HG03108 (cell line): ENCODE results near the gene SERPINA1.

Source experiments
- ATAC-seq: cut with Tn5 transposase; IDR thresholded peaks from one replicate; pipeline ENCODE4 v1.9.1; 2021; ENCODE audit warnings: moderate library complexity; ENCODE audit not compliant: unreplicated experiment

The SERPINA1 gene

DNA sequence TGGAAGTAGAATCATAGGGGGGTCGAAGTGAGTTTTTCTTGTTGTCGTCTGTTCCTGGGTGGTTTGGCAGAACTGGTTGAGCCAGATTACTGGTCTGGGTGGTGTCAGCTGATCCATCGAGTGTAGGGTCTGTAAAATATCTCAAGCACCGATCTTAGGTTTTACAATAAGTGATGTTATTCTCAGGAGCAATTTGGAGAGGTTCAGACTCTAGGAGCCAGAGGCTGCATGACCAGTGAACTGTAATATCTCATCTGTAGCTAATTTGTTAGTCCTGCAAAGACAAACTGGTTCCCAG lies 9.7 kb upstream of the SERPINA1 start:
- no peak for ATAC-seq

DNA sequence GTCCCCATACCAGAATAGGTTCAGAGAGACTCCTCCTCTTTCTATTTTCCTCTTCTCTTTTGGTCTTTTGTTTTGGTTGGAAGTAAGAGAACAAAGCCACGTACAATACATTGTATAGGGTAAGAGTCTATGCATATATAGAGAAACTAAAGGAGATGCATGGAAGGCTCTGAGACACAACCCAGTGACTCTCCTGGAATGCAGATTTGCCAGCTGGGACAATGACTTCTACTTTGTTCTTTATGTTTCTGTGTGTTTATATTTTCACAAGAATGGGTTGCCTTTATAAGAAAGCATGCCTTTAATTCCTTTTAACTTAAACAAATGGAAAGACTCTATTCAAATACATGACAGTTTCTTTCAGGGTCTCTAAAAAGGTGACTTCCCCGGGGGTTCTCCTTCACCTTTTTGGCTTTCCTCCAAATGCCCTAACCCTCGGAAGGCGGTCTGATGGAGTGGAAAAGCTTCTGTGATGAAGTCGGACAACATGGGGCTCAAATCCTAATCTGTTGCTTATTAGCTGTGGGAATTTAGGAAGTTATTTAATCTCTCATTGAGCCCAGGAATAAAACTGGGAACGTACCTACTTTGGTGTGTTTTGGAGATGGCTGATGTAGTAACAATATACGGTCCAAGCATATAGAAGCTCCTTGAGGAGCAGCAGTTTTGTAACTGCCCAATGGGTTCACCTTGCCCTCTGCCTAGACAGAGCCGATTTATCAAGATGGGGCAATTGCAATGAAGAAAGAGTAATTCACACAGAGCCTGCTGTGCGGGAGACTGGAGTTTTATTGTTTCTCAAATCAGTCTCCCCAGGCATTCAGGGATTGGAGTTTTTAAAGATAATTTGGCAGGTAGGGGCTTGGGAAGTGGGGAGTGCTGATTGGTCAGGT lies 9.1 kb upstream of the SERPINA1 start:
- no peak for ATAC-seq

DNA sequence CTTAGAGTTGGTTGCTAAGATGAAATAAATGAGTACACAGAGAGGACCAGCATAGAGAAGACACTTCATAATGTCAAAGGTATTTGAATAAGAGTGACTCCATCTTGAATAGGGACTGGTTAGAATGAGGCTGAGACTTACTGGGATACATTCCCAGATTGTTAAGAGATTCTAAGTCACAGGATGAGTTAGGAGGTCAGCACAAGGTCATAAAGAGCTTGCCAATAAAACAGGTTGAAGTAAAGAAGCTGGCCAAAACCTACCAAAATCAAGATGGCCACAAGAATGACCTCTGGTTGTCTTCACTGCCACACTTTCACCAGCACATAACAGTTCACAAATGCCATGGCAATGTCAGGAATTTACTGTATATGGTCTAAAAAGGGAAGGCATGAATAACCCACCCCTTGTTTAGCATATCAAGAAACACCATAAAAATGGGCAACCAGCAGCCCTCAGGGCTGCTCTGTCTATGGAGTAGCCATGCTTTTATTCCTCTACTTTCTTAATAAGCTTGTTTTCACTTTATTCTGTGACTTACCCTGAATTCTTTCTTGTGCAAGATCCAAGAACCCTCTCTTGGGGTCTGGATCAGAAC lies 8.3 kb upstream of the SERPINA1 start:
- ATAC-seq = no peak

DNA sequence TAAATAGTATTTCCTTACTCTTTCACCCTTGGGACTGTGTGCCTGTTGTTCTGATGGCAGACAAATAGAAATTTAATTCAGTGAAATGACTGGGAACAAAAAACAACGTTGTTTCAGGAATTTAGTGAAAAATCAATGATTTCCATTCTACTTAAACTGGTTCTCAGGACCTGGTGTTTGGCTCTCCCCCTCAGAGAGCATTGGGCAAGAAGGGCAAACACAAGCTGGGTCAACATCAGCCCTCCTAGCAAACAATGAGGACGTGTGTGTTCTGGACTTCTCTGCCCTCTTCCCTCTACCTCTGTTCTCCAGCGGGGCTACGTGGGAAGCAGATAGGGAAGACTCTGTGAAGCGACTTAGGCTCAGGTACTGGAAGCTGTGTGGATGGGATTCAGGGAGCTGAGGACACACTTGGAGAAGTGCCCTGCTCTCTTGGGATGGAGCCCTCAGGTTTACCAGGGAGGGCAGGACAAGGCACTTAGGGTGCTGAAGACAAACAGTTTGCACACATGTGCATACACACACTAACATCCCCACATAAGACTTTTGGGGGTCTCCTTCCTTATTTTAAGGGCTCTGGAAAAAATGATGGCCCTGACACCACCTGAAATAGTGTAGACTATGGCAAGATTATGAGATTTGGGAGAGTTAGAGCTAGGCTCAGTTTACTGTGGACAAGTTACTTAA lies 7.6 kb upstream of the SERPINA1 start:
- no peak for ATAC-seq

DNA sequence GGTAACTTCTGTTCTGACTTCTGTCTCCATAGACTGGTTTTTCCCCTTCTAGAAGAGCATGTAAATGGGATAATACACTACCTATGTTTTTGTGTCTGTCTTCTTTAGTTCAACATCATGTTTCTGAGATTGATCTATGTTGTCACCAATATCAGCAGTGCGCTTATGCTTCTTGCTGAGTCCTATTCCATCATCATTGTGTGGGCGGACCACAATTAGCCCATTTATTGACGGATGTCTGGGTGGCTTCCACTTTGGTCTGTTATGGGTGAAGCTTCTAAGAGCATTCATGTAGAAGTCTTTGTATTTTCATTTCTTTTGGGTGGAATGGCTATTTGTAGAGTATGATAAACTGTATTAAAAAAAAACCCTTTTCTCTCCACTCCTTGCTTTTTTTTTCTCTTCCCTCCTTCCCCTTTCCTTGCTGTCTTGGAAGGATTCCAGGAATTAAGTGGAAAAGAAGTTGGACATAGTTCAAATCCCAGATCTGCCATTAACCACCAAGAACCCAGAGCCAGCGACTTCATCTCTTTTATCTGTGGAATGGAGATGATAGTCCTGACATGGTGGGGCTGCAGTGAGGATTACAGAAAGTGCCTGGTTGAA lies 7.0 kb upstream of the SERPINA1 start:
- no peak for ATAC-seq

DNA sequence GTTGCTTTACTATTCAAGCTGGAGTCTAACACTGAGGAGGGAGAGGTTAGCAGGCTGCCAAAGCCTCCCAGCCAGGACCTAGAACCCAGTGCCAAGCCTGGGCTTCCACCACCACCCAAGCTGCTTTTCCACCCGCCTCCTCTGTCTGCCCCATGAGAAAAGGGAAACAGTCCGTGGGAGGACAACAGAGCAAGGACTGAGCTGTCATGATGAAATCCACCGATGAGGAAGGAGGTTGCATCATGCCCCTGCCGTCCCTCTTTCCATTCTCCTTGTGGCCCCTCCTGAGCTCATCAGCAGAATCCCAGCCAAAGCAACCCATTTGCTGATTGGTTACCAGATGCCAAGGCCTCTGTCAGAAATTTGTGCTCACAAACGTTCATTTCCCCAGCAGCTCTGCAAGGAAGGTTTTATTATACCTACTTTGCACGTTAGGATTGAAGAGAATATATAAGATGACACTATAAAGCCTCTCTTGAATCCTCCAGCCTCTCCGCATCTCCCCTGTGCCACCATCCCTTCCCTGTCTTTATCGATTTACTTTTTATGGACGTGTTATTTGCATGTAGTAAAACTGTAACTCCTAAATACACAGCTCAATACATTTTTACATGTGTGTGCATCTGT lies 6.3 kb upstream of the SERPINA1 start:
- no peak for ATAC-seq

DNA sequence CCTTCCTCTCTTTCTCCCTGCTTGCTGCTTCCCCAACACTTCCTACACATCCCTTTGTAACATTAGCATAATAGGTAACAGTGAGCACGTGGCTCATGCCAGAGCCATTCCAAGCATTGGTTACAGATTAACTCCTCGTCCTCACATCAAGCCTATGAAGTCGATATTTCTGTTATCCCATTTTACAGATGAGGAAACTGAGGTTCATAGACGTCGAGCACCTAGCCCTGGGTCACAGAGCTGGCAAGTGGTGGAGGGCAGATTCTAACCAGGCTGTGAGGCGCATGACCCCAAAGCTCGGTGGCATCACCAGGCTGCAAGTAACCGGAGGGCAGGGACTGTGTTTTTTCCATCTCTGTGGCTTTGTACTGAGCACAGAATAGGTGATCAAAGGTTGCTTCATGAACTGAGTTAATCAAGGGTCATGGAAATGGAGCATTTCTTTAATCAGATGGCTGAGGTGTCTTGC lies 5.7 kb upstream of the SERPINA1 start:
- ATAC-seq = no peak

DNA sequence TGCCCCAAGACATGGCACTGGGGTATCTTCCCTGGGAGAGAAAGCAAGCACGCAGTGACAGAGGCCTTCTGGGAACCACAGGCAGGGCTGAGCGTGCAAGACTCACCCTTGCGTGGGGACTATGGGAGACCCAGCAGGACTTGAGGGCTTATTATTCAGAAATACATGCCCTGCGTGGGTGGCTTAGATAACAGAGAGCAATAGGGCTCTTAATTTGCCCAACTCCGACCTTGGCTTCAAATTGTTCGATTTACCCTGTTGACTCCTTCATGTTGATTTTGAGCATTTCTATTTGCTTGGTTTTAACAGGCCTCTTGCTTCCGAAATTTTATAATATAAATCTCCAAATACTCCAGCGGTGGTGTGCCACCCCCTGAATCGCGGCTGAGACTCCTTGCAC lies 5.1 kb upstream of the SERPINA1 start:
- ATAC-seq = no peak

DNA sequence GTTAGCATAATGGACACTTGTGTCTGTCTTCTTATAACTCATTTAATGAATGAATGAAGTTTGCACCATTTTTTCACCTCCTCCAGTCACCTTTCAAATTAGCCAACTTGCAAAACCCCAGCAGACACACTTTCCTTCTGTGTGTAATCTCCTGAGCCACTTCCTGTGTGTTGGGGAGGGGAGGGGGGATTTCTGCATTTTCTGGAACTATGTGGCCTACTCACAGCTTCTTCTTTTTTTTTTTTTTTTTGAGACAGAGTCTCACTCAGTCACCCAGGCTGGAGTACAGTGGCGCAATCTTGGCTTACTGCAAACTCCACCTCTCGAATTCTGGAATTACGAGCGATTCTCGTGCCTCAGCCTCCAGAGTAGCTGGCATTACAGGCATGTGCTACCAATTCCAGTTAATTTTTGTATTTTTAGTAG lies 4.1 kb upstream of the SERPINA1 start:
- no peak for ATAC-seq

DNA sequence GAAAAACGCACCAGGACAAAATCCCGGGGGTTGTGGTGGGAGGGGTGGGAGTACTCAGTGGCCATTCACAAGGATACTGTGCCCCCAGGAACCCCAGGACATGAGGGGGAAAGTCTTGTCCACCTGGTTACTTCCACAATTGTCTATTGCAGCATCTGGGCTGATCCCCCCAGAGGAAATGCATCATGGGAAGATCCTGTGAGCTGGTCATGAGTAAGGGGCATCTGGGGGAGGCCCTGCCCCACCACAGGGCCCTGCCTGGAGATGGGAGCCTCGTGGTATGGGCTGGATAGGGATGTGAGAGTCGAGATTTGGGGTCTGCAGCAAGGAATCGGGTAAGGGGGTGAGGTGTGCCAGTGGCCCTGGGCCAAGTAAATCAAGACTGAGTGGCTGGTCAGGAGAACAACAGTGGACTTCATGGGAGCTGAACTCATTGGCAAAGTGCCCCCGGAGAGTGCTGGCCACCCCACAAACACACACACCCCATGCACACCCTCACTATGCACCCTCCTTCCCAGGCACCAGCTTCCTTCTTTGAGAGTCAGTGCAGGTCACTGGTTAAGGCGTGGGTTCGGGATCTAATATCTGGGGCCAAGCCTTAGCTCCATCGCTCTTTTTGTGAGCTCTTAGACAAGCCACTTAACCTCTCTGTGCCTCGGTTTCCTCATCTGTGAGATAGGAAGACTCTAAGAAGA lies 3.0 kb upstream of the SERPINA1 start:
- ATAC-seq = no peak

DNA sequence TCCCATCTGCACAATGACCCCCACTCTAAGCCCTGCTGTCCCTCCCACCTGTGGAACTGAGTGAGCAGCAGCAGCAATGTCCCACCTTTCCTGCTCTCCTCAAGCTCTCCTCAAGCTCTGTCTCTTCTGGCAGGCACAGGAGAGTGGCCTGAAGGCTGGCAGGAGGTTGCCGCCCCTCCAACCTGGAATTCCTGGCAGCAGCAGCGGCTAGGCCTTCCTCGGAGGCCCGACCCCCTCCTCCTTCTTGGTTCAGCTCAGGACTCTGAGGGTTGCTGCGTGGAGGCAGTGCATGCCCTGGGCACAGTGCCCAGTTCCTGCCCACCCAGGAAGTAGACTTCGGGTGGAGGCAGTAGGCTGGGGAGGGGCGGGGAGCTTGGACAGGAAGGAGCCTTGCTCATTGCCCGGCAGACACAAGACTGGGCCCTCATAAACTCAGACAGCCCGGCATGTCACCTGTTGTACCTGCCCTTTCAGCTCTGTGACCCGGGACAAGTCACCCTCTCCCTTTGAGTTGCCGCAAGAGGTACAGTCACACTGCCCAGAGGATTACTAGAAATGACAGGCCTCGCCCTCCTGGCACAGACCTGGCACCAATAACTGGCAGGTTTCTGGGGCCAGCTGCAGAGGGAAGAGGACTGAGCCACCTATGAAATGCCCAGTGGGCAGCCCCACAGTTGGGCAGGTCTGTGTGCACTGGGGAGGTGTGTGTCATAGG lies 2.1 kb upstream of the SERPINA1 start:
- ATAC-seq = no peak

DNA sequence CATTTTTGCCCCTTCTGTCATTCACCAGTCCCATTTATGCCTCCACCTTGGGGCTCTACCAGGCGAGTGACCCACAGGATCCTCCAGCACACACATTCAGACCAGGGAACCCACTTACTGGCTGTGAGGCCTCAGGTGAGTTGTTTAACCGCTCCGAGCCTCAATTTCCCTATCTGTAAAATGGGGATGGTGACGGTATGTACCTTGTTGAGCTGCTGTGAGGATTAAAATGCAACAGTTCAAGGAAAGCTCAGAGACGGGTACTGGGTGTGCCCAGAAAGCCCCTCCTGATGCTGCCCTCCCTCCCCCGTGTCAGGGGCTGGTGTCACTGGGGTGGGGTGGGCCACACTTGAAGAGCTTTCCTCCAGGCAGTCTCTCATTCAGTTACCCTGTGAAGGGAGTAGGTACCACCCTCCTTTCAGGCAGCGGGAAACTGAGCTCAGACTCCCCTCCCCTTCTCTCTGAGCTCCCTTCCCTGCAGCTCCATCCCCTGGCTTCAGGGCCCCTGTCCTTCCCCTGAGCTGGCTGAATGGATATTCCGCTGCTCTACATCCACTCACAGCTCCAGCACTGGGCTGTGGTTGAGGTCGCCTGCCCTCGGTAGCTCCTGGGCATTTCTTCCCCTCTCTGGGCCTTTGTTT lies 1.4 kb upstream of the SERPINA1 start:
- no peak for ATAC-seq

DNA sequence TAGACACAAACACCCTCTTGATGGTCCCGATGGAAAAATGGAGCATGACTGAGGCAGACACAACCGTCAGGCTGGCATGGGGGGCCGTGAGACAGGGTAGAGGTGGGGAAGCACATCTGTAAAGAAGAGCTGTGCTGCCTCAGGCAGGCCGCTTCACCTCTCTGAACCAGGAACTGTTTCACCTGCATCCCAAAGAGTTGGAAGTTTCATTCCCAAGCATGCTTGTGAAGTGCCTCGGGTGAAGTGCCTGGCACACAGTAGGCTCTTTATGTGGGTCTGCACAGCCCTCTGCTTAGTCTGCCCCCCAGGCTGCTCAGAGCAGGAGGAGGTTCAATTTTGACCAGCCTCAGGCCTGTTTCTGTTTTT lies 685 bp upstream of the SERPINA1 start:
- ATAC-seq = no peak

DNA sequence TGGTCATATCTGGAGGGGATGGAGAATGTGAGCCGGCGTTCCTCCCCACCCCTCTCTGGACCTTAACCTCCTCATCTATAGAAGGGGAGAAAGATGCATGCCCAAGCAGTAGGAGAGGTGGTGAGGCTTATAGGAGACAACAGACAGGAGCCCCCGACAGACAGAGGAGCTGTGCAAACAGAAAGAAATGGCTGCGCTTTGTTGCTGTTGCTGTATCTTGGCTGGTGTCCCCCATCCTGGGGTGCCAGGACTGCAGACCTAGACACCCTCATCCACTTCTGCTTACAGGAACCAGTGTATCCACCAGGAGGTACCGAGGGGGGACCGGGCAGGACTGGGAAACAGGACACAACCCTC lies 397 bp downstream of the SERPINA1 start:
- ATAC-seq = no peak

DNA sequence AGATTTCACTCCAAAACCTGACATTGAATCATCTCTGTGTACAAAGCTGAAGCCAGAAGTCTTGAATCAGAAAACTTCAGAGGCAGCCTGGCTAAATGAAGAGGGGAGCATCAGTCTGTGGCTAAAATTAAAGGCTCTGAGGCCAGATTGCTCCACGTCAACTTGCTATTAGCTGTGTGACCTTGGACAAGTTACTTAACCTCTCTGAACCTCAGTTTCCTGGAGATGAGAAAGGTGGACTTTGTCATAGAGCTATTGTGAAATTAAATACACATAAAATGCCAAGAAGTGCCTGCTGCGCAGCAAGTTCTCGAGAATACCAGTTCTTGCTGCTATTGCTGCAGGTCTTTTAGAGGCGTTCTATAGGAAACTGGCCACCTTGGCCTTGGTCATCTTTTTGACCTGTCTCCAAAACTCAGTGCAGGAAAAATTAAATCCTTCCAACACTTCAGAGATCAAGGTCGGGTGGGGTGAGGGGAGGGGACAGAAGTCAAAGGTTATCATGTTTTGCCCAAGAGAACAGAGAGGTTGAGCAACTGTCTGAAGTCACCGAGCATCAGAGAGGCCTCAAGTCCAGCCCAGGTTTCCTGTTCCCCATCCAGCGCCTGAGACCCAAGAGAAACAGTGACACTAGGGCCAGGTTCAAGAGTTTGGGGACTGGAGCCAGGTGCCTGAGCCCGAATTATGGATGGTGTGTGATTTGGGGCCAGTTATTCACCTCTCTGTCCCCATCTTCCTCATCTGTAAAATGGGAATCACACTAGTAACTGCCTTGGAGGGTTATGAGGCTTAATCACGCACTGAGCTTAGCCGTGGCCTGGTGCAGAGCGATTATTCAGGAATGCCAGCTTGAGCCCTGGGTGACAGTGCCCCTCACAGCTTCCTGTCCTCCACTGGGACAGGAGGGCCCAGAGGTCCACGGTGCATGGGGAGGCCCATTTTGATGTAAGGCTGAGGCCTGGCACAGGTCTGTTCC lies 1.1 kb downstream of the SERPINA1 start:
- no peak for ATAC-seq

DNA sequence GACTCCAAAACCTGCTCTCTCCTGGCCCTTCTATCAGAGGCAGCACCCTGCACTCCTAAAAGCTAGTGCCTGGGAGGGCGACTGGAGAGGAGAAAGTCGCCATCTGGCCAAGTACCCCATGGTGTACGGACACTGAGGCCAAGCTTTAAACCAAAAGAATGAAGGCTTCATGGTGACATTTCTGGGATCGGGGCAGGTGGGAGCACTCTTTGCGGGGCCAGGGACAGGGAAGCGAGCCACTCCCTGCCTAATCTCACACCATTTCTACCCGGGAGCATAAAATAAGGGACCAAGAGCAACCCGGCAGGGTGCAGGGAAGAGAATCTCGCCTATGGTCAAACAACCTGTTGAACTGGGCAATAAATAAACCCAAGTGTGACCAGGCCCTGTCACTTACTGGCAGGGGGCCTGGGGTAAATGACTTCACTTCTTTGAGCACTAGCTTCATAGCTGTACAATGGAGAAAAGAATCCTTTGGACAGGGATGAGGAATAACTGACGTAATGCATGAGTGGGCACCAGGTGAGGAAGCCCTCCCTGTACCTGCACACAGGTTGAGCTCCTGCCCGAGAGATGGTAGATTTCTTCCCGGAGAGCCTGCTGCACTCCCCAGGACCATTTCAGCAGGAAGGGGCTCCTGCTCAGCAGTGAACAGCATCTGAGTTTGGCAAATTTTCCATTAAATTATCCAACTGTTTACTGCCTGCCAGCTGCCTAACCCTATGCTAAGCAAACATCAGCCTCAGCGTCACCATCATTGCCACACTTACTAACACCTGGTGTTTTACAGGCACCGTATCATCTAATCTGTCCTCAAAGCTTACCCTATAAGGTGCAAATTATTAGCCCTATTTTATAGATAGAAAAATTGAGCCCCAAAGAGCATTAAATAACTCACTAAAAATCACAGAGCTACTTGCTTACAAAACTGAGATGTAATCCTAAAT lies 2.0 kb downstream of the SERPINA1 start:
- ATAC-seq = no peak

DNA sequence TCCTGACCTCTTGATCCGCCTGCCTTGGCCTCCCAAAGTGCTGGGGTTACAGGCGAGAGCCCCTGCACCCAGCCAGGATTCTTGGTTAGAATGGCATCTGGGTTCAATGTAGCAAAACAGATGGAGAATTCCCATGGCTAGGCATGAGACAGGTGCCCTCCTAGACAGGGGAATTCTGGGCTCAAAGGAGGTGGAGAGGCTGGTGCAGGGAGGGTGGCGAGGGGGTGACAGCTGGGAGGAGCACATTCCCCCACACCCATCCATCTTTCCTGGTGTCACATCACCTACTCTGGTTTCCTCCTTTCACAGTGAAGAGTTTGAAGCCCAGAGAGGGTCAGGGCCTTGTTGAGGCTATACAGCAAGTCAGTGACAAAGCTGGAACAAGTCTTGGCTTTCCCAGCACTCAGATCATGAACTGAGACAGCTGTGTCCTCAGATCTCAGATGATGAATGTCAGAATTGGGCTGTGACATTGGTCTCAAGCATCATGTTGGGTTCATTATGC lies 2.8 kb downstream of the SERPINA1 start:
- ATAC-seq = no peak
